ENCODE results near the gene GAK.

The GAK gene

GRCh38 chr4:869776-870175 is 62.3 kb downstream of the GAK start:
- DNase-seq (ENCODE audit: low spot score), result no peak

DNA sequence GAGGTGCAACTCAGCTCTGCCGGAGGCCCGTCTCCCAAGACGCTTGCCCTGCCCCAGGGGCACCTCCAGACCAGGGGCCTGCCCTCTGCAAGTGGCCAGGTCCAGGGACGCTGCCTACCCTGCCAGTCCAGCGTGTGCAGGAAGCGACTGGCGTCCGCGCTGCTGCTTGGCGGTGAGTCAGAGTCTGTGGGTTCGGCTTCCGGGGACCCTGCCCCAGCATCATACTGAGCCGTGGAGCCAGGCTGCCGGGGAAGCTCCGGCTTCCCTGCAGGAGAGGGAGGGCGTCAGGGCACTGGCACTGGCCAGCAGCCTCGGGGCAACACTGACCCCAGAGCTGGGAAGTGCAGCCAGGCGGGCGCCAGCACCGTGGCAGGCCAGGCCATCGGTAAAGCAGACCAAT is 63.7 kb downstream of the GAK start:
- DNase-seq (ENCODE audit: low spot score), result no peak

GRCh38 chr4:867526-868250 is 64.4 kb downstream of the GAK start:
- no peak for DNase-seq (ENCODE audit: low spot score)

GRCh38 chr4:866761-867390 is 65.2 kb downstream of the GAK start:
- DNase-seq (ENCODE audit: low spot score), result no peak

DNA sequence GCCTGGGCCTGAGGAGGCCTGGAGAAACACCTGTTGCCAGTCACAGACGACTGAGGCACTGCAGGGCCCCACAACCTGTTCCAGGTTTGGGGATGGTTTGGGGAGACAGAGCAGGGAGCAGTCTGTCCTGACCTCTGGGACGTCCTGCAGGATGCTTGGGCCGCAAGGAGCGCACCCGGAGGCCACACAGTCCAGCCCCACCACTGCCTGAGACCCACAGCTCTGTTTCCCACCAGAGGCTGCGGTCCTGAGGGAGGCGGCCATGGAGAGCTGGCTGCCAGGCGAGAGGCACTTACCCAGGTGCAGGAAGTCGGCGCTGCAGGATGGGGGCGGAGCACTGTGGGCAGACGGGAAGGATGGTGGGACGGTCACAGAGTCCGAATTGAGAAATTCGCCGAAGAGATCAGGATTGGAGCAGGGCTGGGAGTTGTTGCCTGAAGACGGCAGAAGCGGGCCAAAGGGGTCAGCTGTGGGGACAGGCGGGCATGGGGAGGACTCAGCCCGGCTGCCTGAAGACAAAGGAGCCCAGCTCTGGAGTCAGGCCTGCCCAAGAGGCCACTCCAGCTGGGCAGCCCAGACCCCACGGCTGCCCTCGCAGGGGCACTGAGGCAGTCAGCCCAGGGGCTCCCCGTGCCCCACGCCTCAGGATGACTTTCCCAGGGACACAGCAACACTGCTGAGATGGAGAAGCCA is 65.9 kb downstream of the GAK start:
- DNase-seq (ENCODE audit: low spot score), result no peak

- DNase-seq (ENCODE audit: low spot score), result no peak
Measured at GRCh38 chr4:865572-865971, 66.5 kb downstream of the GAK start.

- no peak for DNase-seq (ENCODE audit: low spot score)
Measured at GRCh38 chr4:865121-865465, 67.0 kb downstream of the GAK start.

GRCh38 chr4:864456-865120 is 67.5 kb downstream of the GAK start:
- DNase-seq (ENCODE audit: low spot score), result no peak

DNA sequence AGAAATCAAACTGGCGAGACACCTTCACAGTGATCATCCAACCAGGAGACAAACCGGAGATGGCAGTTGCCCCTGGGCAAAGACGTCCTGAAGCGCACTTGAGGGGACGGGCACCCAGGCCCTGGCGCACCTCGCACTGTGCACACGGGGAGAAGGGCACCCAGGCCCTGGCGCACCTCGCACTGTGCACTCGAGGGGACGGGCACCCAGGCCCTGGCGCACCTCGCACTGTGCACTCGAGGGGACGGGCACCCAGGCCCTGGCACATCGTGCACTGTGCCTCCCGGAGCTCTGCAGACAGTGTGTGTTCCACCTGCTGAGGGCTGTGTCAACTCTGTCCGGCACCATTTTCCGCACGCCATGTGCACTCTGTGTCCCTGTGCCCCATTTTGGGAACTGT is 71.6 kb downstream of the GAK start:
- DNase-seq (ENCODE audit: low spot score), result no peak

GRCh38 chr4:859496-859895 is 72.6 kb downstream of the GAK start:
- no peak for DNase-seq (ENCODE audit: low spot score)

- DNase-seq (ENCODE audit: low spot score), result no peak
Measured at GRCh38 chr4:858831-859451, 73.2 kb downstream of the GAK start.

DNA sequence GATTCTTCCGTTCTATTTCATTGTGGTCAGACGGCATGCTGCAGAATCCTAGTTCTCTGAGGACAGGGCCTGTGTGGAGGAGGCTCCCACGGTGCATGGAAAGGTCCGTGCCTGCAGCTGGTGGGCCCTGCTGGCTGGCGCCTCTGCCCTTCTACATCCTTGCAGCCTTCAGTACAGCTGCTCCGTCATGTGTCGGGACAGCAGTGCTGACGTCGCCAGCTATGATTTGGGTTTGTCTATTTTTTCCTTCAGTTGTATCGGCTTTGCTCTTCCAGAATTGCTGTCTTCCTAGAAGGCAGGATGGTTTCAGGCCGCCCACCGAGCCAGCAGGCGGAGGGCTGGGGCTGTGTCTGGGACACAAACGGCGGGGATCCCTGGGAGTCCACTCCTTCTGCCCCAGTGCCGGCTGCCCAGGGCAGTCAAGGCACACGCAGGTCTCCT is 74.1 kb downstream of the GAK start:
- DNase-seq (ENCODE audit: low spot score), result no peak

GRCh38 chr4:857461-857860 is 74.7 kb downstream of the GAK start:
- no peak for DNase-seq (ENCODE audit: low spot score)

DNA sequence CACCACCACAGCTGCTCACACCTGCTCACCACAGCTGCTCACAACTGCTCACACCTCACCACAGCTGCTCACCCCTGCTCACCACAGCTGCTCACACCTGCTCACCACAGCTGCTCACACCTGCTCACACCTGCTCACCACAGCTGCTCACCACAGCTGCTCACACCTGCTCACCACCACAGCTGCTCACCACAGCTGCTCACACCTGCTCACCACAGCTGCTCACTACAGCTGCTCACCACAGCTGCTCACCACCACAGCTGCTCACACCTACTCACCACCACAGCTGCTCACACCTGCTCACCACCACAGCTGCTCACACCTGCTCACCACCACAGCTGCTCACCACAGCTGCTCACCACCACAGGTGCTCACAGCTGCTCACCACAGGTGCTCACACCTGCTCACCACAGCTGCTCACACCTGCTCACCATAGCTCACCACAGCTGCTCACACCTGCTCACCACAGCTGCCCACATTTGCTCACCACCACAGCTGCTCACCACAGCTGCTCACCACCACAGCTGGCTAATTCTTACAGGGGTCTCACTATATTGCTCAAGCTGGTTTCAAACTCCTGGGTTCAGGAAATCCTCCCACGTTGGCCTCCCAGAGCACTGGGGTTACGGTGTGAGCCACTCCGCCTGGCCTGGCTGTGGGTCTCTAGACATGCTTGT is 75.8 kb downstream of the GAK start:
- no peak for DNase-seq (ENCODE audit: low spot score)

- no peak for DNase-seq (ENCODE audit: low spot score)
Measured at GRCh38 chr4:855880-856224, 76.3 kb downstream of the GAK start.

GRCh38 chr4:854356-854755 is 77.8 kb downstream of the GAK start:
- DNase-seq (ENCODE audit: low spot score), result no peak

- no peak for DNase-seq (ENCODE audit: low spot score)
Measured at GRCh38 chr4:853416-853781, 78.7 kb downstream of the GAK start.

- no peak for DNase-seq (ENCODE audit: low spot score)
Measured at GRCh38 chr4:851701-852430, 80.2 kb downstream of the GAK start.

DNA sequence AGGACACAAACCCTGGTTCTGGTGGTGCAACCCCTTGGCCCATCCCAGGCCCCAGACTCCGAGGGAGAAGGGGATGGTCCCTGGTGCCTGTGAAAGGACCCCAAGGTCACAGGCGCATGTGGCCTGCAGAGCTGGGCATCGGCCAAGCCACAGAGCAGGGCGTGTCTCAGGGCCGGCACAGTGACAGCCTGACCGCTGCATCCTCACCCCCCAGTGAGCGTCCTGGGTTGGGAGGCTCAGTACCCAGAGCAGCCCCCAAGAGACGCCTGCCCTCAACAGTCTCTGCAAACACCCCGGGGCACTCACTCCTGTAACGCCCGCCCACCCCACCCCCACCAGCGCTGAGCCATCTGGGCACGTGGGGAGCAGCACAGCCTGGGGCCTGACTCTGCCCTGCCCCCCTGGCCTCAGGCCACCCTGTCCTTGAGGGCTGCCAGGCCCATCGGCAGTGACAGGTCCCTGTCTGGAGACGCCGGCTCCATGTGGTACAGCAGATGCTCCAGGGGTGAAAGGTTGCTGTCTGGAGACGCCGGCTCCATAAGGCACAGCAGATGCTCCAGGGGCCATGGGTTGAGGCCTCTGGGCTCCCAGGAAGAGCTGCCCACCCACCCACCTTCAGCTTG is 81.7 kb downstream of the GAK start:
- DNase-seq (ENCODE audit: low spot score), result no peak

- DNase-seq (ENCODE audit: low spot score), result no peak
Measured at GRCh38 chr4:849478-850175, 82.5 kb downstream of the GAK start.

Data from CD4-positive, alpha-beta T cell treated with Interleukin-6 at 100 ng/mL for 8 hours (primary cell).